ENCODE measurements around the gene WRAP73. TPM values are rescaled to one million over a fixed set of nuclear protein-coding genes. Genes with fewer than 3 reads are reported as not detected.

Gene WRAP73
- total RNA-seq, 4 donors from 2014 or later = 12.9 to 25.9 (median 15.7) TPM

DNA sequence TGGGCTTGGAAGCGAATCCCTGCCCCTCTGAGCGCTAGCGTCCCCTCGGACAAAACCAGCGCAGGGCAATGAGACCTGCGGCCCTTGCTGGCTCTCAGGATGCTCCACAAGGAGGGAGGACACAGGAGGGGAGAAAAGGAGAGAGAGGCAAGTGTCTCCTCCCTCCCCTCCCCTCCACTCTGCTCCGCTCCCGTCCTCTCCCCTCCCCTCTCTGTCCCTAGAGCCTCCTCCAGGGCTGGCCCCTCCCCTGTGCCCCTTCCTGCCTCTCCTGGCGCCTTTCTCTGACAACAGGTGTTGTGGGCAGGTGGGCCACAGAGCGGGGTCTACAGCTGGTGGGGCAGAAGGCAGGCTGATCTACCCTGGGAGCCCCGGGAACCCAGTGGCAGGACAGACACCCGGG is 37.6 kb upstream of the WRAP73 start:
- no peak for DNase-seq (ENCODE audit: extremely low spot score)
- H3K27ac ChIP-seq (replicated peaks in 1 of 4) = no peak overlapping the region
- no peak overlapping the region for H3K4me3 ChIP-seq
- peaks cover 0 to 66% (median 2%) of the 10 kb centered on the region in 4 donors for H3K27me3 ChIP-seq
- TF ChIP-seq POLR2A (IDR thresholded peaks at IDR 0.05; ENCODE audit: low read depth) (no peak), EP300 (IDR thresholded peaks at IDR 0.05) (no peak), POLR2AphosphoS5 (IDR thresholded peaks at IDR 0.05) (no peak)
- TF ChIP-seq, protein P1, sequence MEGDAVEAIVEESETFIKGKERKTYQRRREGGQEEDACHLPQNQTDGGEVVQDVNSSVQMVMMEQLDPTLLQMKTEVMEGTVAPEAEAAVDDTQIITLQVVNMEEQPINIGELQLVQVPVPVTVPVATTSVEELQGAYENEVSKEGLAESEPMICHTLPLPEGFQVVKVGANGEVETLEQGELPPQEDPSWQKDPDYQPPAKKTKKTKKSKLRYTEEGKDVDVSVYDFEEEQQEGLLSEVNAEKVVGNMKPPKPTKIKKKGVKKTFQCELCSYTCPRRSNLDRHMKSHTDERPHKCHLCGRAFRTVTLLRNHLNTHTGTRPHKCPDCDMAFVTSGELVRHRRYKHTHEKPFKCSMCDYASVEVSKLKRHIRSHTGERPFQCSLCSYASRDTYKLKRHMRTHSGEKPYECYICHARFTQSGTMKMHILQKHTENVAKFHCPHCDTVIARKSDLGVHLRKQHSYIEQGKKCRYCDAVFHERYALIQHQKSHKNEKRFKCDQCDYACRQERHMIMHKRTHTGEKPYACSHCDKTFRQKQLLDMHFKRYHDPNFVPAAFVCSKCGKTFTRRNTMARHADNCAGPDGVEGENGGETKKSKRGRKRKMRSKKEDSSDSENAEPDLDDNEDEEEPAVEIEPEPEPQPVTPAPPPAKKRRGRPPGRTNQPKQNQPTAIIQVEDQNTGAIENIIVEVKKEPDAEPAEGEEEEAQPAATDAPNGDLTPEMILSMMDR (IDR thresholded peaks at IDR 0.05) = no peak
- H3K9me3 ChIP-seq = no peaks in the 10 kb centered on the region
- 86% methylated on average over 10 of the region's 12 CpGs for WGBS
- H3K36me3 ChIP-seq = no peaks in the 10 kb centered on the region
- H3K4me1 ChIP-seq = peaks cover 0 to 10% (median 7%) of the 10 kb centered on the region in 4 donors
- intact Hi-C loops (cut with DNase I) = no loop called here

DNA sequence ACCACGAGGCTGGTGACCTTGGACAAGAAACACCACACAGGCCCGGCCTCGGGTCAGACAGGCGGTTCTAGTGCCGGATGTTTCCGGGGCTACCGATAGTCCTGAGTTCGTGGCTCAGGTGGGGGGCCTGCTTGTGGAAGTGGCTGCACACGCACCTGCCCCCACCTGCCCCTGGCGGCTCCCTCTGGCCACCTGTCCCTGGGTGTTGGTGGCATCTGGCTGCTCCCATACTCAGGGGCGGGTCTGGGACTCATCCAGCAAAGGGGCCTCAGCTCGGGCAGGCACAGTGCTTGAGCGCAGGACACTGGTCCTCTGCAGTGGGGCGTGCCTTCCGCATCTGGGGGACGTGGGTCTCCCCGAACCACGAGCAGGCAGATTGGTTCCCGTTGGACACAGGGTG is 36.0 kb upstream of the WRAP73 start:
- no peaks in the 10 kb centered on the region for H3K9me3 ChIP-seq
- peaks cover 0 to 68% (median 2%) of the 10 kb centered on the region in 4 donors for H3K27me3 ChIP-seq
- no peak for DNase-seq (ENCODE audit: extremely low spot score)
- no peaks in the 10 kb centered on the region for H3K36me3 ChIP-seq
- 90% methylated on average over 2 of the region's 19 CpGs for WGBS
- H3K27ac ChIP-seq (replicated peaks in 1 of 4) = no peak overlapping the region
- H3K4me3 ChIP-seq = no peak overlapping the region
- intact Hi-C loops (cut with DNase I) = no loop called here
- peaks cover 0 to 10% (median 7%) of the 10 kb centered on the region in 4 donors for H3K4me1 ChIP-seq
- no peak for TF ChIP-seq POLR2A (IDR thresholded peaks at IDR 0.05; ENCODE audit: low read depth)
- TF ChIP-seq EP300 (IDR thresholded peaks at IDR 0.05) = no peak
- TF ChIP-seq, protein P1 (IDR thresholded peaks at IDR 0.05) = no peak

DNA sequence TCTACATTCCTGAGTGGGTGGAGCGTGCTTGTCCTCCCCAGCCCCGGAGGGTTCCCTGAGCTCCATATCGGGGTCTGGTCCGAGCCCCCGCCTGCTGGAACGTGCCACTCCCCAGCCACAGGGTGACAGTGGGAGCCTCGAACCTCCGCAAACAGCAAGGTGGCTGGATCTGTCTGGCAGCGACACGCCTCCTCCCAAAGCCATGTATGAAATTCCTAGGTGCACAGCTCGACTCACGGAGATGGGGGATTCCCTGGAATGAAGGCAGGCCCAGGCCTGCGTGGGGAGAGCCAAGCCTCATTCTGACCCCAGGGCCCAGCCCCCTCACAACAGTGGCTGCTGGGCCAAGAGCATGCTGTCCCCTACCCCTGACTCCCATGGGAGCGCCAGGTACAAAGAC is 35.3 kb upstream of the WRAP73 start:
- no peaks in the 10 kb centered on the region for H3K9me3 ChIP-seq
- WGBS = no CpG with 5 or more reads among the region's 14 CpGs
- no peak overlapping the region for H3K27ac ChIP-seq (replicated peaks in 1 of 4)
- peaks cover 0 to 71% (median 2%) of the 10 kb centered on the region in 4 donors for H3K27me3 ChIP-seq
- peaks cover 0 to 10% (median 7%) of the 10 kb centered on the region in 4 donors for H3K4me1 ChIP-seq
- no peaks in the 10 kb centered on the region for H3K36me3 ChIP-seq
- DNase-seq (ENCODE audit: extremely low spot score) = no peak
- TF ChIP-seq, protein P1 (IDR thresholded peaks at IDR 0.05) = no peak
- TF ChIP-seq POLR2AphosphoS5 (IDR thresholded peaks at IDR 0.05) = no peak
- no peak for TF ChIP-seq POLR2A (IDR thresholded peaks at IDR 0.05; ENCODE audit: low read depth)
- TF ChIP-seq EP300 (IDR thresholded peaks at IDR 0.05) = no peak
- intact Hi-C loops (cut with DNase I) = no loop called here
- no peak overlapping the region for H3K4me3 ChIP-seq

DNA sequence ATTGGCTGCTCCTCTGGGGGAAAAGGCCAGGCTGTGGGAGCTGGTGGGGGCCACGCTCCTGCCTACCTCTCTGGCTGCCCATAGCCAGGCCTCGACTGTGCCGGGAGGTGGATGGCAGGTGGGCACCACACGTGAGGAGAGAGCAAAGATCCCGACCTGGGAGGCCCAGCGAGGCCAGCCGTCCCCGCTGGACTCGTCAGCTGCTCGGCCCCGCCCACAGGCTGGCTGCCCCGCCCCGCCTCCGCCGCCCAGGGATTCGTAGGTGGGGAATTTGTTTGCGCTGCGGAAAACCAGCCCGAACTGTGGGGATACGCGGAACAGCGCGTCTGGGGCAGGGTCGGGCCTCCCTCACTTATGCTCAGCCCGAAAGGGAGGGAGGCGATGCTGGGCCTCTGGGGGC is 34.1 kb upstream of the WRAP73 start:
- H3K4me1 ChIP-seq = peaks cover under 1 to 10% (median 7%) of the 10 kb centered on the region in 4 donors
- no peaks in the 10 kb centered on the region for H3K36me3 ChIP-seq
- no peak for TF ChIP-seq EP300 (IDR thresholded peaks at IDR 0.05)
- TF ChIP-seq, protein P1 (IDR thresholded peaks at IDR 0.05) = no peak
- no peak for TF ChIP-seq POLR2A (IDR thresholded peaks at IDR 0.05; ENCODE audit: low read depth)
- TF ChIP-seq POLR2AphosphoS5 (IDR thresholded peaks at IDR 0.05) = no peak
- intact Hi-C loops (cut with DNase I) = no loop called here
- H3K27ac ChIP-seq (replicated peaks in 1 of 4) = no peak overlapping the region
- peaks cover 0 to 67% (median 2%) of the 10 kb centered on the region in 4 donors for H3K27me3 ChIP-seq
- WGBS = 17% methylated on average over 14 of the region's 26 CpGs
- H3K9me3 ChIP-seq = no peaks in the 10 kb centered on the region
- H3K4me3 ChIP-seq = no peak overlapping the region
- no peak for DNase-seq (ENCODE audit: extremely low spot score)

DNA sequence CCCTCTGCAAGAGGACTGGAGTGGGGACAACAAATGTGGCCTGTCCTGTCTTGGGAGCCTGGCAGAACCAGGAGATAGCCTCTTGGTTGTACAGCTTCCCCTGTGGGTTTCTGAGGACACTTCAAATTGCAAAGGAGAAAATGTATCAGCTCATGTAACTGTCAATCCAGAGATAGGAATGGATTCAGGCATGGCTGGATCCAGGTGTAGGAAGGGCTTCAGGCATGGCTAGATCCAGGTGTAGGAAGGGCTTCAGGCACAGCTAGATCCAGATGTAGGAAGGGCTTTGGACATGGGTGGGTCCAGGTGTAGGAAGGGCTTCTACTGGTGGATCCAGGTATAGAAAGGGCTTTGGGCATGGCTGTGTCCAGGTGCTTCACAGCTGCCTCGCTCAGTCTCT is 33.3 kb upstream of the WRAP73 start:
- Histone ChIP-seq H3K4me1 (peaks cover 5 to 9% (median 6%) of the 10 kb centered on the region in 4 donors), H3K36me3 (no peaks in the 10 kb centered on the region), H3K9me3 (no peaks in the 10 kb centered on the region), H3K27me3 (peaks cover 0 to 72% (median 2%) of the 10 kb centered on the region in 4 donors), H3K27ac (replicated peaks in 1 of 4) (no peak overlapping the region), H3K4me3 (no peak overlapping the region)
- 100% methylated on average over 1 of the region's 1 CpG for WGBS
- TF ChIP-seq, protein P1 (IDR thresholded peaks at IDR 0.05) = no peak
- no peak for TF ChIP-seq POLR2AphosphoS5 (IDR thresholded peaks at IDR 0.05)
- TF ChIP-seq EP300 (IDR thresholded peaks at IDR 0.05) = no peak
- TF ChIP-seq POLR2A (IDR thresholded peaks at IDR 0.05; ENCODE audit: low read depth) = no peak
- intact Hi-C loops (cut with DNase I) = no loop called here
- DNase-seq (ENCODE audit: extremely low spot score) = no peak
